Hepatocyte (in vitro differentiated cells): Measurements from ENCODE around the gene NHSL1.

Experiments used
- CTCF ChIP-seq: fragments of 200-600 bp; sonication (generic); IDR thresholded peaks from 2 replicates; pipeline ENCODE4 v1.5.1; 2016; ENCODE audit warnings: antibody characterized with exemption, mild to moderate bottlenecking; ENCODE audit not compliant: poor library complexity
- EZH2 ChIP-seq: fragments of 200-600 bp; sonication (generic); IDR thresholded peaks from 2 replicates; pipeline ENCODE4 v1.6.1; 2016; ENCODE audit warnings: antibody characterized with exemption, mild to moderate bottlenecking, borderline replicate concordance
- EZH2phosphoT487 ChIP-seq: fragments of 200-600 bp; sonication (generic); IDR thresholded peaks from one replicate; pipeline ENCODE4 v1.6.1; 2018; ENCODE audit warnings: antibody characterized with exemption, mild to moderate bottlenecking, low read depth, moderate library complexity; ENCODE audit not compliant: unreplicated experiment, severe bottlenecking

- TF ChIP-seq CTCF (no peak), EZH2 (no peak), EZH2phosphoT487 (no peak)
Observed at GRCh38 chr6:138404666-138405337, 94.5 kb downstream of the NHSL1 start.
